Small intestine (tissue), 7 donors: ENCODE results near the gene TWIST2. TPM values are rescaled to one million over a fixed set of nuclear protein-coding genes. Genes with fewer than 3 reads are reported as not detected.

Experiments
- DNase-seq, 2 donors: peaks; one replicate each; pipeline versions ENCODE4 v3.0.0 to v3.0.0-alpha.2; 2013
- FAIRE-seq: peaks from 2 replicates; lab custom pipeline; 2012; peaks lifted over from hg19 to GRCh38; lab: Jason Lieb, UNC
- H3K27ac ChIP-seq, 3 donors: one replicate each; pipeline ENCODE4 v1.5.1; 2013; ENCODE audit warnings: low read length in 2 of 3, mild to moderate bottlenecking in 2 of 3, control low read depth in 1 of 3, inconsistent platforms in 1 of 3, low read depth in 1 of 3, moderate library complexity in 1 of 3
- H3K27me3 ChIP-seq, 3 donors: one replicate each; pipeline ENCODE4 v1.6.1; 2013; ENCODE audit warnings: low read length in 3 of 3, inconsistent platforms in 1 of 3; ENCODE audit not compliant: control insufficient read depth in 3 of 3, insufficient read depth in 3 of 3
- H3K36me3 ChIP-seq, 3 donors: one replicate each; pipeline ENCODE4 v1.6.1; 2013; ENCODE audit warnings: low read length in 3 of 3, inconsistent platforms in 1 of 3, low read depth in 1 of 3, mild to moderate bottlenecking in 1 of 3, moderate library complexity in 1 of 3; ENCODE audit not compliant: control insufficient read depth in 3 of 3, insufficient read depth in 2 of 3
- H3K4me1 ChIP-seq, 3 donors: one replicate each; pipeline ENCODE4 v1.6.1; 2013; ENCODE audit warnings: low read length in 2 of 3, inconsistent platforms in 1 of 3, low read depth in 1 of 3, mild to moderate bottlenecking in 1 of 3, moderate library complexity in 1 of 3; ENCODE audit not compliant: control insufficient read depth in 3 of 3, insufficient read depth in 2 of 3
- H3K4me3 ChIP-seq, 3 donors: one replicate each; pipeline ENCODE4 v1.5.1; 2013; ENCODE audit warnings: low read length in 3 of 3, control low read depth in 1 of 3, inconsistent platforms in 1 of 3, low read depth in 1 of 3, mild to moderate bottlenecking in 1 of 3, moderate library complexity in 1 of 3
- H3K9me3 ChIP-seq, 2 donors: one replicate each; pipeline ENCODE4 v1.6.1; 2013; ENCODE audit warnings: low read depth in 1 of 2, low read length in 1 of 2; ENCODE audit not compliant: control insufficient read depth in 2 of 2, insufficient read depth in 1 of 2
- WGBS, 3 donors: extraction: QIAGEN DNeasy Blood & Tissue Kit; methylation state at CpG; one replicate each; pipeline ENCODE4 v1.1.7; 2013; 5-methylcytosine and 5-hydroxymethylcytosine counted together
- polyA plus RNA-seq, 4 donors: library from polyadenylated mRNA; stranded (reverse) in 3 of 4; unstranded in 1 of 4; fragments of 200-250 nt in 3 of 4; fragments of 120-200 nt in 1 of 4; gene quantifications; one replicate each; pipeline versions ENCODE4 v1.2.1 to v1.2.3, GENCODE V29; 2013
- donor health status: healthy with polysubstance abuse.
- donor health status: control.
- donor health status: control.
- donor health status: Bipolar disorder and iron deficiency.
- donor health status: healthy.

Gene TWIST2
- polyA plus RNA-seq, 4 donors = 1.7 to 7.9 (median 3.0) TPM; not detected in 1

- peaks cover 0 to 2% (median 0%) of the 10 kb centered on the region in 3 donors for H3K27me3 ChIP-seq
- H3K4me1 ChIP-seq = no peaks in the 10 kb centered on the region
- peaks cover 0 to 2% (median 0%) of the 10 kb centered on the region in 3 donors for H3K36me3 ChIP-seq
- FAIRE-seq = no peak
- H3K27ac ChIP-seq = no peak overlapping the region
- WGBS, 3 donors = 77 to 82% (median 78%) methylated on average over 10 of the region's 10 CpGs
- no peak overlapping the region for H3K4me3 ChIP-seq
- no peaks in the 10 kb centered on the region for H3K9me3 ChIP-seq
- no peak for DNase-seq
Measured at GRCh38 chr2:238887616-238888015, 39.7 kb downstream of the TWIST2 start.

- H3K9me3 ChIP-seq = no peaks in the 10 kb centered on the region
- DNase-seq (no peak), FAIRE-seq (no peak)
- H3K27ac ChIP-seq = no peak overlapping the region
- H3K4me1 ChIP-seq = no peaks in the 10 kb centered on the region
- H3K4me3 ChIP-seq = no peak overlapping the region
- peaks cover 0 to 2% (median 0%) of the 10 kb centered on the region in 3 donors for H3K36me3 ChIP-seq
- WGBS, 3 donors = 44 to 80% (median 60%) methylated on average over 2 of the region's 2 CpGs
- peaks cover 0 to 2% (median 0%) of the 10 kb centered on the region in 3 donors for H3K27me3 ChIP-seq
Measured at GRCh38 chr2:238888781-238889180, 40.9 kb downstream of the TWIST2 start.

GRCh38 chr2:238890131-238890530 is 42.2 kb downstream of the TWIST2 start:
- no peak for FAIRE-seq
- Histone ChIP-seq H3K27ac (no peak overlapping the region), H3K4me3 (no peak overlapping the region), H3K9me3 (no peaks in the 10 kb centered on the region), H3K36me3 (peaks cover 0 to 2% (median 0%) of the 10 kb centered on the region in 3 donors), H3K27me3 (peaks cover 0 to 2% (median 0%) of the 10 kb centered on the region in 3 donors), H3K4me1 (no peaks in the 10 kb centered on the region)
- no peak for DNase-seq
- 54 to 85% (median 62%) methylated on average over 13 of the region's 13 CpGs for WGBS, 3 donors

- no peak for FAIRE-seq
- no peaks in the 10 kb centered on the region for H3K9me3 ChIP-seq
- 82 to 89% (median 84%) methylated on average over 29 of the region's 29 CpGs for WGBS, 3 donors
Measured at GRCh38 chr2:238890618-238891456, 43.0 kb downstream of the TWIST2 start.

GRCh38 chr2:238891457-238892203 is 43.7 kb downstream of the TWIST2 start:
- Histone ChIP-seq H3K4me1 (peaks cover 0 to 2% (median 0%) of the 10 kb centered on the region in 3 donors), H3K27me3 (peaks cover 0 to 2% (median 0%) of the 10 kb centered on the region in 3 donors), H3K27ac (no peak overlapping the region), H3K36me3 (peaks cover 0 to 2% (median 0%) of the 10 kb centered on the region in 3 donors), H3K9me3 (no peaks in the 10 kb centered on the region), H3K4me3 (no peak overlapping the region)
- FAIRE-seq (no peak), DNase-seq (no peak)
- WGBS, 3 donors = 76 to 81% (median 79%) methylated on average over 29 of the region's 29 CpGs

More at GRCh38 chr2:238890618-238891456, 43.0 kb downstream of the TWIST2 start:
- H3K36me3 ChIP-seq = peaks cover 0 to 2% (median 0%) of the 10 kb centered on the region in 3 donors
- H3K27ac ChIP-seq = no peak overlapping the region
- no peak for DNase-seq
- peaks cover 0 to 2% (median 0%) of the 10 kb centered on the region in 3 donors for H3K27me3 ChIP-seq
- peaks cover 0 to 2% (median 0%) of the 10 kb centered on the region in 3 donors for H3K4me1 ChIP-seq
- no peak overlapping the region for H3K4me3 ChIP-seq

- Histone ChIP-seq H3K9me3 (no peaks in the 10 kb centered on the region), H3K4me3 (no peak overlapping the region), H3K4me1 (peaks cover 0 to 2% (median 0%) of the 10 kb centered on the region in 3 donors), H3K27ac (no peak overlapping the region), H3K36me3 (peaks cover 0 to 2% (median 0%) of the 10 kb centered on the region in 3 donors), H3K27me3 (peaks cover 0 to 2% (median 0%) of the 10 kb centered on the region in 3 donors)
- FAIRE-seq (no peak), DNase-seq (no peak)
- WGBS, 3 donors = 89 to 91% (median 90%) methylated on average over 14 of the region's 14 CpGs
Measured at GRCh38 chr2:238892204-238892500, 44.3 kb downstream of the TWIST2 start.

- no peak for FAIRE-seq
- Histone ChIP-seq H3K4me3 (no peak overlapping the region), H3K27ac (no peak overlapping the region), H3K27me3 (peaks cover 0 to under 1% (median 0%) of the 10 kb centered on the region in 3 donors), H3K4me1 (peaks cover 0 to 2% (median 0%) of the 10 kb centered on the region in 3 donors), H3K36me3 (no peaks in the 10 kb centered on the region), H3K9me3 (no peaks in the 10 kb centered on the region)
- DNase-seq = no peak
- 60 to 82% (median 77%) methylated on average over 2 of the region's 2 CpGs for WGBS, 3 donors
Measured at GRCh38 chr2:238892796-238893195, 44.9 kb downstream of the TWIST2 start.

- Histone ChIP-seq H3K36me3 (no peaks in the 10 kb centered on the region), H3K9me3 (no peaks in the 10 kb centered on the region), H3K4me3 (no peak overlapping the region), H3K27ac (no peak overlapping the region), H3K27me3 (no peaks in the 10 kb centered on the region), H3K4me1 (peaks cover 0 to 2% (median 0%) of the 10 kb centered on the region in 3 donors)
- WGBS, 3 donors = 88 to 89% (median 89%) methylated on average over 29 to 30 of the region's 30 CpGs
- FAIRE-seq = no peak
- no peak for DNase-seq
Measured at GRCh38 chr2:238893349-238894000, 45.6 kb downstream of the TWIST2 start.
